ENCODE measurements around the gene KCNQ1OT1.

KCNQ1OT1 gene

DNA sequence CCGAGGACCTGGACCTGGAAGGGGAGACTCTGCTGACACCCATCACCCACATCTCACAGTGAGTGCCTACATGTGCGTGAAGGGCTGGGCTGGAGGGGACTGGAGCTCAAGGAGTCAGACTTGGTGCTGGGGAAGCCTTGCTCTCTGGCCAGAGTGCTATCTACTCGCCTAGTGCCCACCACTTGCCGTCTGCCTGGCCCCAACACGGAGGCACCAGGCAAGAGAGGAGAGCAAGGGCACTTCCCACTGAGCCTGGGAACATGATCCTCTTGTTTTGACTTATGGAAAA lies 37.8 kb downstream of the KCNQ1OT1 start:
- H3K4me1 ChIP-seq (ENCODE audit: control insufficient read depth, low read depth, low read length): no peaks in the 10 kb centered on the region

GRCh38 chr11:2661173-2662023 lies 38.4 kb downstream of the KCNQ1OT1 start:
- Histone ChIP-seq H3K56ac (ENCODE audit: low read length) (no peak overlapping the region), H3K18ac (ENCODE audit: low read length) (no peak overlapping the region), H3K27ac (ENCODE audit: low read depth, low read length) (no peak overlapping the region), H2BK5ac (ENCODE audit: low read length) (no peak overlapping the region), H2BK15ac (replicated peaks; ENCODE audit: low read depth) (no peak overlapping the region), H3K4ac (ENCODE audit: low read depth, low read length) (no peak overlapping the region), H3K27me3 (ENCODE audit: insufficient read depth, low read length, poor library complexity) (no peaks in the 10 kb centered on the region), H3K4me1 (ENCODE audit: control insufficient read depth, low read depth, low read length) (no peaks in the 10 kb centered on the region), H3K23ac (ENCODE audit: low read length) (no peak overlapping the region), H3K4me2 (ENCODE audit: low read length) (no peak overlapping the region), H3K79me2 (ENCODE audit: control insufficient read depth, insufficient read depth, low read length) (no peaks in the 10 kb centered on the region), H4K8ac (ENCODE audit: low read depth, low read length) (no peak overlapping the region), H3K4me3 (ENCODE audit: low read length) (no peak overlapping the region), H2BK120ac (ENCODE audit: low read depth, low read length) (no peak overlapping the region), H4K5ac (ENCODE audit: low read length) (no peak overlapping the region), H2AK5ac (ENCODE audit: low read length) (no peak overlapping the region), H3K36me3 (ENCODE audit: control insufficient read depth, insufficient read depth, low read length) (no peaks in the 10 kb centered on the region), H3K9ac (ENCODE audit: low read length) (no peak overlapping the region), H3K79me1 (ENCODE audit: low read length) (no peaks in the 10 kb centered on the region)
- WGBS (ENCODE audit: extremely low coverage, insufficient coverage, low lambda C conversion rate): no CpG with 5 or more reads among the region's 4 CpGs
- DNase-seq: no peak

More for the DNA sequence above, 37.8 kb downstream of the KCNQ1OT1 start:
- Histone ChIP-seq H2BK5ac (ENCODE audit: low read length) (no peak overlapping the region), H4K5ac (ENCODE audit: low read length) (no peak overlapping the region), H3K23ac (ENCODE audit: low read length) (no peak overlapping the region), H3K4me2 (ENCODE audit: low read length) (no peak overlapping the region), H3K79me2 (ENCODE audit: control insufficient read depth, insufficient read depth, low read length) (no peaks in the 10 kb centered on the region), H3K27me3 (ENCODE audit: insufficient read depth, low read length, poor library complexity) (no peaks in the 10 kb centered on the region), H3K36me3 (ENCODE audit: control insufficient read depth, insufficient read depth, low read length) (no peaks in the 10 kb centered on the region), H2BK15ac (replicated peaks; ENCODE audit: low read depth) (no peak overlapping the region), H3K4me3 (ENCODE audit: low read length) (no peak overlapping the region), H3K56ac (ENCODE audit: low read length) (no peak overlapping the region), H3K79me1 (ENCODE audit: low read length) (no peaks in the 10 kb centered on the region), H3K27ac (ENCODE audit: low read depth, low read length) (no peak overlapping the region), H3K4ac (ENCODE audit: low read depth, low read length) (no peak overlapping the region), H3K9ac (ENCODE audit: low read length) (no peak overlapping the region), H4K8ac (ENCODE audit: low read depth, low read length) (no peak overlapping the region), H2BK120ac (ENCODE audit: low read depth, low read length) (no peak overlapping the region), H2AK5ac (ENCODE audit: low read length) (no peak overlapping the region), H3K18ac (ENCODE audit: low read length) (no peak overlapping the region)
- WGBS (ENCODE audit: extremely low coverage, insufficient coverage, low lambda C conversion rate): no CpG with 5 or more reads among the region's 5 CpGs
- no peak for DNase-seq

DNA sequence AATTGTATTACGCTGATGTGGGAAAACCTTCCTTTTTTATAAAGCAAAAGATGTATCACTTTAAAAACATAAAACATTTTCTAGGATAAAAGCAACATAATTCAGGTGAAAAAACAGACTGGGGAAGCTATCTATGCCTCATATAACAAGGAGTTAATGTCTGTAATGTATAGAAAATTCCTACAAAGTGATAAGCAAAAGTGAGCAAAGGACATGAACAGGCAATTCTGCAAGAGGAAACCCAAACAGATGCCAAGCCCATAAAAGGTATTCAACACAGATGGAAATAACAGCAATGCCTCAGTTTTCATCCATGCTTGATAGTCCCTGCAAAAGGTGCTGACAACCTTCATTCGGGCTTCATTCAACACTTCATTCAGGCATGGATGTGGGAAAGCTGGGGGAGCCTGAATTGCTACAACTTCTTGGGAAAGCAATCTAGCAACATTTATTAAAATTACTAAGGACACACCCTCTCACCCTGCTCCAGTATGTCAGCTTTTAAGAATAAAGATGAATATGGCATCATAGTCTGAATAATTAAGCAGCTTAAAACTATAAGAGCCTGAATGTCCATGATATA lies 39.3 kb downstream of the KCNQ1OT1 start:
- H3K27me3 ChIP-seq (ENCODE audit: insufficient read depth, low read length, poor library complexity): no peaks in the 10 kb centered on the region
- no peaks in the 10 kb centered on the region for H3K79me1 ChIP-seq (ENCODE audit: low read length)
- no peak overlapping the region for H3K9ac ChIP-seq (ENCODE audit: low read length)
- no peak overlapping the region for H2BK120ac ChIP-seq (ENCODE audit: low read depth, low read length)
- no peak overlapping the region for H3K18ac ChIP-seq (ENCODE audit: low read length)
- H4K8ac ChIP-seq (ENCODE audit: low read depth, low read length): no peak overlapping the region
- H2BK5ac ChIP-seq (ENCODE audit: low read length): no peak overlapping the region
- no peaks in the 10 kb centered on the region for H3K4me1 ChIP-seq (ENCODE audit: control insufficient read depth, low read depth, low read length)
- H2AK5ac ChIP-seq (ENCODE audit: low read length): no peak overlapping the region
- H3K36me3 ChIP-seq (ENCODE audit: control insufficient read depth, insufficient read depth, low read length): no peaks in the 10 kb centered on the region
- no CpG with 5 or more reads among the region's 2 CpGs for WGBS (ENCODE audit: extremely low coverage, insufficient coverage, low lambda C conversion rate)
- no peak overlapping the region for H4K5ac ChIP-seq (ENCODE audit: low read length)
- H3K27ac ChIP-seq (ENCODE audit: low read depth, low read length): no peak overlapping the region
- H3K56ac ChIP-seq (ENCODE audit: low read length): no peak overlapping the region
- H2BK15ac ChIP-seq (replicated peaks; ENCODE audit: low read depth): no peak overlapping the region
- no peak overlapping the region for H3K4me2 ChIP-seq (ENCODE audit: low read length)
- no peak overlapping the region for H3K23ac ChIP-seq (ENCODE audit: low read length)
- no peak for DNase-seq
- H3K79me2 ChIP-seq (ENCODE audit: control insufficient read depth, insufficient read depth, low read length): no peaks in the 10 kb centered on the region
- no peak overlapping the region for H3K4me3 ChIP-seq (ENCODE audit: low read length)
- H3K4ac ChIP-seq (ENCODE audit: low read depth, low read length): no peak overlapping the region

- DNase-seq: no peak
- Histone ChIP-seq H4K8ac (ENCODE audit: low read depth, low read length) (no peak overlapping the region), H3K23ac (ENCODE audit: low read length) (no peak overlapping the region), H2BK120ac (ENCODE audit: low read depth, low read length) (no peak overlapping the region), H3K4me2 (ENCODE audit: low read length) (no peak overlapping the region), H3K9ac (ENCODE audit: low read length) (no peak overlapping the region), H3K4ac (ENCODE audit: low read depth, low read length) (no peak overlapping the region), H3K79me1 (ENCODE audit: low read length) (no peaks in the 10 kb centered on the region), H3K79me2 (ENCODE audit: control insufficient read depth, insufficient read depth, low read length) (no peaks in the 10 kb centered on the region), H3K4me1 (ENCODE audit: control insufficient read depth, low read depth, low read length) (no peaks in the 10 kb centered on the region), H3K27me3 (ENCODE audit: insufficient read depth, low read length, poor library complexity) (no peaks in the 10 kb centered on the region), H2BK5ac (ENCODE audit: low read length) (no peak overlapping the region), H3K36me3 (ENCODE audit: control insufficient read depth, insufficient read depth, low read length) (no peaks in the 10 kb centered on the region), H3K56ac (ENCODE audit: low read length) (no peak overlapping the region), H2BK15ac (replicated peaks; ENCODE audit: low read depth) (no peak overlapping the region), H3K4me3 (ENCODE audit: low read length) (no peak overlapping the region), H3K27ac (ENCODE audit: low read depth, low read length) (no peak overlapping the region), H4K5ac (ENCODE audit: low read length) (no peak overlapping the region), H2AK5ac (ENCODE audit: low read length) (no peak overlapping the region), H3K18ac (ENCODE audit: low read length) (no peak overlapping the region)
- no CpG with 5 or more reads among the region's 8 CpGs for WGBS (ENCODE audit: extremely low coverage, insufficient coverage, low lambda C conversion rate)
Observed at GRCh38 chr11:2657697-2658284, 42.0 kb downstream of the KCNQ1OT1 start.

- Histone ChIP-seq H3K9ac (ENCODE audit: low read length) (no peak overlapping the region), H3K4me1 (ENCODE audit: control insufficient read depth, low read depth, low read length) (no peaks in the 10 kb centered on the region), H3K18ac (ENCODE audit: low read length) (no peak overlapping the region), H2AK5ac (ENCODE audit: low read length) (no peak overlapping the region), H2BK5ac (ENCODE audit: low read length) (no peak overlapping the region), H2BK15ac (replicated peaks; ENCODE audit: low read depth) (no peak overlapping the region), H4K5ac (ENCODE audit: low read length) (no peak overlapping the region), H3K4me3 (ENCODE audit: low read length) (no peak overlapping the region), H3K4me2 (ENCODE audit: low read length) (no peak overlapping the region), H3K27me3 (ENCODE audit: insufficient read depth, low read length, poor library complexity) (no peaks in the 10 kb centered on the region), H4K8ac (ENCODE audit: low read depth, low read length) (no peak overlapping the region), H3K23ac (ENCODE audit: low read length) (no peak overlapping the region), H3K79me1 (ENCODE audit: low read length) (no peaks in the 10 kb centered on the region), H3K4ac (ENCODE audit: low read depth, low read length) (no peak overlapping the region), H3K79me2 (ENCODE audit: control insufficient read depth, insufficient read depth, low read length) (no peaks in the 10 kb centered on the region), H3K27ac (ENCODE audit: low read depth, low read length) (no peak overlapping the region), H3K36me3 (ENCODE audit: control insufficient read depth, insufficient read depth, low read length) (no peaks in the 10 kb centered on the region), H2BK120ac (ENCODE audit: low read depth, low read length) (no peak overlapping the region), H3K56ac (ENCODE audit: low read length) (no peak overlapping the region)
- no CpG with 5 or more reads among the region's 1 CpG for WGBS (ENCODE audit: extremely low coverage, insufficient coverage, low lambda C conversion rate)
- no peak for DNase-seq
Observed at GRCh38 chr11:2656859-2657258, 42.9 kb downstream of the KCNQ1OT1 start.

Data from mesendoderm (in vitro differentiated cells).